ENCODE data around the gene NNMT.

Gene NNMT

GRCh38 chr11:114283422-114283821 lies 12.8 kb upstream of the NNMT start:
- no peak for TF ChIP-seq CTCF (IDR thresholded peaks at IDR 0.05; ENCODE audit: control insufficient read depth, extremely low read depth, insufficient read depth)
- no peak overlapping the region for H3K4me3 ChIP-seq (ENCODE audit: low read depth, low read length)
- no peak for DNase-seq (ENCODE audit: low read depth)

GRCh38 chr11:114284021-114284420 lies 12.2 kb upstream of the NNMT start:
- no peak for TF ChIP-seq CTCF (IDR thresholded peaks at IDR 0.05; ENCODE audit: control insufficient read depth, extremely low read depth, insufficient read depth)
- no peak overlapping the region for H3K4me3 ChIP-seq (ENCODE audit: low read depth, low read length)
- no peak for DNase-seq (ENCODE audit: low read depth)

- no peak for TF ChIP-seq CTCF (IDR thresholded peaks at IDR 0.05; ENCODE audit: control insufficient read depth, extremely low read depth, insufficient read depth)
- H3K4me3 ChIP-seq (ENCODE audit: low read depth, low read length): no peak overlapping the region
- DNase-seq (ENCODE audit: low read depth): no peak
Observed at GRCh38 chr11:114284914-114285313, 11.3 kb upstream of the NNMT start.

GRCh38 chr11:114285599-114285998 lies 10.6 kb upstream of the NNMT start:
- H3K4me3 ChIP-seq (ENCODE audit: low read depth, low read length): no peak overlapping the region
- no peak for DNase-seq (ENCODE audit: low read depth)
- TF ChIP-seq CTCF (IDR thresholded peaks at IDR 0.05; ENCODE audit: control insufficient read depth, extremely low read depth, insufficient read depth): no peak

GRCh38 chr11:114286229-114286628 lies 10.0 kb upstream of the NNMT start:
- no peak for TF ChIP-seq CTCF (IDR thresholded peaks at IDR 0.05; ENCODE audit: control insufficient read depth, extremely low read depth, insufficient read depth)
- DNase-seq (ENCODE audit: low read depth): no peak
- H3K4me3 ChIP-seq (ENCODE audit: low read depth, low read length): no peak overlapping the region

- no peak for TF ChIP-seq CTCF (IDR thresholded peaks at IDR 0.05; ENCODE audit: control insufficient read depth, extremely low read depth, insufficient read depth)
Observed at GRCh38 chr11:114287154-114287553, 9.0 kb upstream of the NNMT start.

GRCh38 chr11:114288136-114288535 lies 8.1 kb upstream of the NNMT start:
- TF ChIP-seq CTCF (IDR thresholded peaks at IDR 0.05; ENCODE audit: control insufficient read depth, extremely low read depth, insufficient read depth): no peak
- DNase-seq (ENCODE audit: low read depth): peak; percentile 61
- no peak overlapping the region for H3K4me3 ChIP-seq (ENCODE audit: low read depth, low read length)

More at GRCh38 chr11:114287154-114287553, 9.0 kb upstream of the NNMT start:
- no peak for DNase-seq (ENCODE audit: low read depth)
- H3K4me3 ChIP-seq (ENCODE audit: low read depth, low read length): no peak overlapping the region

Data from LNCaP clone FGC (cell line).